ENCODE data around the gene LIPI.

GRCh38 chr21:14210738-14211137 lies at the start of gene LIPI:
- TF ChIP-seq CTCF (IDR thresholded peaks at IDR 0.05; ENCODE audit: insufficient read depth, low read length, poor library complexity, severe bottlenecking) (no peak), EZH2phosphoT487 (conservative IDR thresholded peaks at IDR 0.05; ENCODE audit: low read length) (no peak)
